ENCODE results near the gene MYCN.

DNA sequence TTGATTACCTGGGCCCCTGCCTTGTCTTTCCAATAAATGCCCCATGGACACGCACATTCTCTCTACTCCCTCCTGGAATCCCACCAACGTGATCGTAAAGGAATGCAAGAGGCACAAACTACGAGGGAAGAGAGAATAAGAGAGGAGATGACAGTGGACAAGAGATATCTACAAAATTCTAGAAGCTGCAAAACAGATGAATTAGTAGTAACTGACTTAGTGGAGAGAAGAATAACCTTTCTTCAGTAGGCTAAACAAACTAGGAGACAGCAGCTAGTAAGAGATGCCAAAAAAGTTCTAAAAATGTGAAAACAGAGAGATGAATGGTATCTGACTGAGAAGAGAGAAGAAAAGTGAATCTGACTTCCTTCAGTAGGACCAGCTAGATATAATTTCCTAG lies 43.5 kb upstream of the MYCN start:
- no peak for TF ChIP-seq POLR2AphosphoS5 (IDR thresholded peaks at IDR 0.05)
- TF ChIP-seq, protein P1, sequence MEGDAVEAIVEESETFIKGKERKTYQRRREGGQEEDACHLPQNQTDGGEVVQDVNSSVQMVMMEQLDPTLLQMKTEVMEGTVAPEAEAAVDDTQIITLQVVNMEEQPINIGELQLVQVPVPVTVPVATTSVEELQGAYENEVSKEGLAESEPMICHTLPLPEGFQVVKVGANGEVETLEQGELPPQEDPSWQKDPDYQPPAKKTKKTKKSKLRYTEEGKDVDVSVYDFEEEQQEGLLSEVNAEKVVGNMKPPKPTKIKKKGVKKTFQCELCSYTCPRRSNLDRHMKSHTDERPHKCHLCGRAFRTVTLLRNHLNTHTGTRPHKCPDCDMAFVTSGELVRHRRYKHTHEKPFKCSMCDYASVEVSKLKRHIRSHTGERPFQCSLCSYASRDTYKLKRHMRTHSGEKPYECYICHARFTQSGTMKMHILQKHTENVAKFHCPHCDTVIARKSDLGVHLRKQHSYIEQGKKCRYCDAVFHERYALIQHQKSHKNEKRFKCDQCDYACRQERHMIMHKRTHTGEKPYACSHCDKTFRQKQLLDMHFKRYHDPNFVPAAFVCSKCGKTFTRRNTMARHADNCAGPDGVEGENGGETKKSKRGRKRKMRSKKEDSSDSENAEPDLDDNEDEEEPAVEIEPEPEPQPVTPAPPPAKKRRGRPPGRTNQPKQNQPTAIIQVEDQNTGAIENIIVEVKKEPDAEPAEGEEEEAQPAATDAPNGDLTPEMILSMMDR (IDR thresholded peaks at IDR 0.05) = no peak
